ENCODE data around the gene PRB4. TPM values are rescaled to one million over a fixed set of nuclear protein-coding genes. Genes with fewer than 3 reads are reported as not detected.

Gene PRB4
- total RNA-seq, 3 donors from 2014 or later (not counting 1 experiment from before 2014, with no cell fraction given), result not detected

DNA sequence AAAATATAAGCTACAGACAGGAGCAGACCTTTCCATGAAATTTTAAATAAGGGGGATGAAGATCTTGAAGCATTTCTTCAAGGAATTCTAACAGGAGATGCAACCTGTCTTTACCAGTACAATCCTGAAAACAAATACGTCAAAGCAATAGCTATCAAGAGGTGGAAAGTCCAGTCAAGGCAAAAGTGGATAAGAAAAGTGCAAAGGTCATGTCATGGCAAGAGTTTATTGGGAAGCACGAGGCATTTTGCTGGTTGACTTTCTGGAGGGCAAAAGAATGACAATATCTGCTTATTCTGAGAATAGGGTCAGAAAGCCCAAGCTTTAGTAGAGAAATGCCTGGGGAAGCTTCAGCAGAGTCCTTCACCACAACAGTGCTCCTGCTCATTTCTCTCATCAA is 34.3 kb upstream of the PRB4 start:
- Histone ChIP-seq H3K9me3 (ENCODE audit: control insufficient read depth, insufficient read depth, low read length) (no peaks in the 10 kb centered on the region), H3K27ac (ENCODE audit: low read length) (no peak overlapping the region), H3K27me3 (ENCODE audit: control insufficient read depth, insufficient read depth, low read length) (no peaks in the 10 kb centered on the region), H3K36me3 (ENCODE audit: control insufficient read depth, insufficient read depth, low read length) (no peaks in the 10 kb centered on the region), H3K4me1 (ENCODE audit: control insufficient read depth, insufficient read depth, low read length) (no peaks in the 10 kb centered on the region), H3K4me3 (ENCODE audit: low read length) (no peak overlapping the region)
- intact Hi-C loops (cut with micrococcal nuclease), result no loop called here
- DNase-seq, result no peak
- no peaks in the 10 kb centered on the region for H3K36me3 Mint-ChIP-seq
- peaks cover 0 to 3% of the 10 kb centered on the region in 2 donors for H3K27me3 Mint-ChIP-seq (ENCODE audit: low read depth in 2 of 2)
- no peak overlapping the region for H3K4me3 Mint-ChIP-seq
- 82% methylated on average over 2 of the region's 2 CpGs for WGBS (ENCODE audit: insufficient coverage)
- ATAC-seq, result no peak
- no peak overlapping the region for H3K27ac Mint-ChIP-seq
- no peaks in the 10 kb centered on the region for H3K4me1 Mint-ChIP-seq
- H3K9me3 Mint-ChIP-seq, result no peaks in the 10 kb centered on the region
- TF ChIP-seq, protein P1, sequence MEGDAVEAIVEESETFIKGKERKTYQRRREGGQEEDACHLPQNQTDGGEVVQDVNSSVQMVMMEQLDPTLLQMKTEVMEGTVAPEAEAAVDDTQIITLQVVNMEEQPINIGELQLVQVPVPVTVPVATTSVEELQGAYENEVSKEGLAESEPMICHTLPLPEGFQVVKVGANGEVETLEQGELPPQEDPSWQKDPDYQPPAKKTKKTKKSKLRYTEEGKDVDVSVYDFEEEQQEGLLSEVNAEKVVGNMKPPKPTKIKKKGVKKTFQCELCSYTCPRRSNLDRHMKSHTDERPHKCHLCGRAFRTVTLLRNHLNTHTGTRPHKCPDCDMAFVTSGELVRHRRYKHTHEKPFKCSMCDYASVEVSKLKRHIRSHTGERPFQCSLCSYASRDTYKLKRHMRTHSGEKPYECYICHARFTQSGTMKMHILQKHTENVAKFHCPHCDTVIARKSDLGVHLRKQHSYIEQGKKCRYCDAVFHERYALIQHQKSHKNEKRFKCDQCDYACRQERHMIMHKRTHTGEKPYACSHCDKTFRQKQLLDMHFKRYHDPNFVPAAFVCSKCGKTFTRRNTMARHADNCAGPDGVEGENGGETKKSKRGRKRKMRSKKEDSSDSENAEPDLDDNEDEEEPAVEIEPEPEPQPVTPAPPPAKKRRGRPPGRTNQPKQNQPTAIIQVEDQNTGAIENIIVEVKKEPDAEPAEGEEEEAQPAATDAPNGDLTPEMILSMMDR (IDR thresholded peaks at IDR 0.05), result no peak

DNA sequence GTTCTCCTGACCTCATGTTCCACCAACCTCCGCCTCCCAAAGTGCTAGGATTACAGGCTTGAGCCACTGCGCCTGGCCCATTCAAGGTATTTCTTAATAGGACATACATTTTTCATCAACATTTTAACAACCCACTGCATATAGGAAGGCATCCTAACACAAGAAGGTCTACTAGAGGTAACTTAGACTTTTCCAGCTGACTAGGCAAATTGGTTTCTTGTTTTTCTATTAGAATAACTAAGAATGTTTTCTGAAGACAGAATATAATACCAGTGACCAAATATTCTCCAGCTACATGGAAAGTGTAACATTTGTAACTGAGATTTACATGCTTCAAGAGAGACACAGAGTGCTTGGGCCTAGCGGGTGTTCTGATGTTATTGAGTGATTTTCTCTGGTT is 14.2 kb upstream of the PRB4 start:
- Histone ChIP-seq H3K27me3 (ENCODE audit: control insufficient read depth, insufficient read depth, low read length) (no peaks in the 10 kb centered on the region), H3K36me3 (ENCODE audit: control insufficient read depth, insufficient read depth, low read length) (no peaks in the 10 kb centered on the region), H3K4me1 (ENCODE audit: control insufficient read depth, insufficient read depth, low read length) (no peaks in the 10 kb centered on the region), H3K27ac (ENCODE audit: low read length) (no peak overlapping the region), H3K9me3 (ENCODE audit: control insufficient read depth, insufficient read depth, low read length) (no peaks in the 10 kb centered on the region), H3K4me3 (ENCODE audit: low read length) (no peak overlapping the region)
- WGBS (ENCODE audit: insufficient coverage), result 100% methylated on average over 3 of the region's 3 CpGs
- no peaks in the 10 kb centered on the region for H3K36me3 Mint-ChIP-seq
- TF ChIP-seq, protein P1 (IDR thresholded peaks at IDR 0.05), result no peak
- H3K4me1 Mint-ChIP-seq, result no peaks in the 10 kb centered on the region
- no peak overlapping the region for H3K4me3 Mint-ChIP-seq
- DNase-seq, result no peak
- H3K27me3 Mint-ChIP-seq (ENCODE audit: low read depth in 2 of 2), result peaks cover 0 to 2% of the 10 kb centered on the region in 2 donors
- H3K9me3 Mint-ChIP-seq, result peaks cover 2 to 4% of the 10 kb centered on the region in 2 donors
- no peak for ATAC-seq
- no peak overlapping the region for H3K27ac Mint-ChIP-seq
- intact Hi-C loops (cut with micrococcal nuclease), result no loop called here

DNA sequence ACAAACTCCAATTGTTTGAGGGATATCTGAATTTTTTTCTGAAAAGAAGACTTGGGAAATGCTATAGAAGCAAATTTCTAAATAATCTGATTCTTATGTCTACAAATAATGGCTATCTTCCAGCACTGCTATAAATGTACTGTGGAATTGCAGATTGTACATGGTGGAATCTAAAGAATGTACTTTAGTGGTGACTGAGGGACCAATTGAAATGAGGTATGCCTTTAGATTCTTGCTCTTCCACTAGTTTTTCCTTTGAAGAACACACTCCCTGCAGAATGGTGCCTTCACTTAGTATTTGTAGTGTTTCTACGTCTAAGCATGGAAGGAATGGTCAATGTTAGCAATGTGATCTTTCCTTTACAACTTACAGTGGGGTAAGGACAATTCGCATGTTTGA is 11.7 kb upstream of the PRB4 start:
- H3K27me3 Mint-ChIP-seq (ENCODE audit: low read depth in 2 of 2), result peaks cover 0 to 4% of the 10 kb centered on the region in 2 donors
- Histone ChIP-seq H3K27ac (ENCODE audit: low read length) (no peak overlapping the region), H3K27me3 (ENCODE audit: control insufficient read depth, insufficient read depth, low read length) (no peaks in the 10 kb centered on the region), H3K36me3 (ENCODE audit: control insufficient read depth, insufficient read depth, low read length) (no peaks in the 10 kb centered on the region), H3K9me3 (ENCODE audit: control insufficient read depth, insufficient read depth, low read length) (no peaks in the 10 kb centered on the region), H3K4me1 (ENCODE audit: control insufficient read depth, insufficient read depth, low read length) (no peaks in the 10 kb centered on the region), H3K4me3 (ENCODE audit: low read length) (no peak overlapping the region)
- H3K9me3 Mint-ChIP-seq, result peaks cover 4 to 6% of the 10 kb centered on the region in 2 donors
- no peak for ATAC-seq
- H3K4me1 Mint-ChIP-seq, result no peaks in the 10 kb centered on the region
- intact Hi-C loops (cut with micrococcal nuclease), result no loop called here
- no peak overlapping the region for H3K27ac Mint-ChIP-seq
- TF ChIP-seq, protein P1 (IDR thresholded peaks at IDR 0.05), result no peak
- peaks cover 7% of the 10 kb centered on the region for H3K36me3 Mint-ChIP-seq
- no peak for DNase-seq
- no peak overlapping the region for H3K4me3 Mint-ChIP-seq
- WGBS (ENCODE audit: insufficient coverage), result 83% methylated on average over 1 of the region's 2 CpGs

DNA sequence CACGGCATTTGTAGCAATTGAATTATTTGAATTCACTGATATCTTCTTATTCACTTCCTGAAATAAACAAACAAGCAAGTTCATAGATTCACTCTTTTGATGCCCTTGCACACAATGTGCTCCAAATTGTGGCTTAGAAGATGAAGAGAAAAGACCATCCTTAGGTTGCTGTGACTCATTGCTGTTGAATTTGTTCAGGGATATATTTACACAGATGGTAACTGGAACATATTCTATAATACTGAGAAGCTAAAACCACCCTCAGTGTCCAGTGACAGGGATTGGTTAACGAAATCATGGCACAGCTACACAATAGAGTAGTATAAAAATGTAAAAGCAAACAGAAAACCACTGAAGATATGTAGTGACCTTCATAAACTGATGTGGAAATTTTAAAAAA is 3.1 kb downstream of the PRB4 start:
- 100% methylated on average over 1 of the region's 2 CpGs for WGBS (ENCODE audit: insufficient coverage)
- H3K27me3 Mint-ChIP-seq (ENCODE audit: low read depth in 2 of 2), result no peaks in the 10 kb centered on the region
- Histone ChIP-seq H3K9me3 (ENCODE audit: control insufficient read depth, insufficient read depth, low read length) (peaks cover 3% of the 10 kb centered on the region), H3K4me1 (ENCODE audit: control insufficient read depth, insufficient read depth, low read length) (no peaks in the 10 kb centered on the region), H3K27ac (ENCODE audit: low read length) (no peak overlapping the region), H3K4me3 (ENCODE audit: low read length) (no peak overlapping the region), H3K36me3 (ENCODE audit: control insufficient read depth, insufficient read depth, low read length) (no peaks in the 10 kb centered on the region), H3K27me3 (ENCODE audit: control insufficient read depth, insufficient read depth, low read length) (no peaks in the 10 kb centered on the region)
- no peaks in the 10 kb centered on the region for H3K4me1 Mint-ChIP-seq
- no peak overlapping the region for H3K4me3 Mint-ChIP-seq
- no peak for DNase-seq
- peaks cover 11 to 16% of the 10 kb centered on the region in 2 donors for H3K9me3 Mint-ChIP-seq
- H3K27ac Mint-ChIP-seq, result no peak overlapping the region
- TF ChIP-seq, protein P1 (IDR thresholded peaks at IDR 0.05), result no peak
- peaks cover 11% of the 10 kb centered on the region for H3K36me3 Mint-ChIP-seq
- no peak for ATAC-seq
- intact Hi-C loops (cut with micrococcal nuclease), result no loop called here
